Osteoblast (primary cell): ENCODE results near the gene SLC37A3. TPM values are rescaled to one million over a fixed set of nuclear protein-coding genes. Genes with fewer than 3 reads are reported as not detected.

Source experiments
- DNase-seq: peaks from one replicate; pipeline ENCODE4 v3.0.0; 2011; ENCODE audit warnings: low spot score, mixed read lengths; ENCODE audit not compliant: insufficient read length; ENCODE audit errors: missing footprints
- H2AFZ ChIP-seq: 2 replicates; pipeline ENCODE4 v1.6.0; 2011; ENCODE audit warnings: mild to moderate bottlenecking, low read length
- H3K27ac ChIP-seq: 2 replicates; pipeline ENCODE4 v1.5.1; 2011; ENCODE audit warnings: mild to moderate bottlenecking, low read depth, low read length, moderate library complexity
- H3K27me3 ChIP-seq: 2 replicates; pipeline ENCODE4 v1.6.0; 2012; ENCODE audit warnings: mild to moderate bottlenecking, control low read depth, inconsistent platforms, low read length, moderate library complexity; ENCODE audit not compliant: insufficient read depth
- H3K36me3 ChIP-seq: 2 replicates; pipeline ENCODE4 v1.5.1; 2011; ENCODE audit warnings: mild to moderate bottlenecking, low read length, control low read depth, moderate library complexity; ENCODE audit not compliant: insufficient read depth
- H3K4me1 ChIP-seq: 2 replicates; pipeline ENCODE4 v1.5.1; 2011; ENCODE audit warnings: mild to moderate bottlenecking, low read length, control low read depth, moderate library complexity; ENCODE audit not compliant: insufficient read depth
- H3K4me2 ChIP-seq: 2 replicates; pipeline ENCODE4 v1.6.0; 2011; ENCODE audit warnings: mild to moderate bottlenecking, low read length; ENCODE audit not compliant: insufficient read depth
- H3K4me3 ChIP-seq: fragments of 200-600 bp; sonication (generic); 3 replicates; pipeline ENCODE4 v1.5.1; 2012; ENCODE audit warnings: mild to moderate bottlenecking, low read length, inconsistent platforms; ENCODE audit not compliant: insufficient read depth
- H3K79me2 ChIP-seq: 2 replicates; pipeline ENCODE4 v1.6.0; 2012; ENCODE audit warnings: mild to moderate bottlenecking, low read length, control low read depth, inconsistent platforms; ENCODE audit not compliant: insufficient read depth
- H3K9me3 ChIP-seq: 2 replicates; pipeline ENCODE4 v1.5.1; 2011; ENCODE audit warnings: low read depth, low read length, control low read depth
- H4K20me1 ChIP-seq: 2 replicates; pipeline ENCODE4 v1.6.0; 2012; ENCODE audit warnings: mild to moderate bottlenecking, low read length, control low read depth; ENCODE audit not compliant: insufficient read depth
- CTCF ChIP-seq: IDR thresholded peaks from 2 replicates; pipeline ENCODE4 v1.5.1; 2011; ENCODE audit warnings: mild to moderate bottlenecking, low read depth, low read length, moderate library complexity; ENCODE audit errors: extremely low read depth
- total RNA-seq: library from RNA; depleted of rRNA; stranded (reverse); fragments of >200 nt; gene quantifications from 2 replicates; pipeline ENCODE4 v1.2.3, GENCODE V29; 2012

The SLC37A3 gene
- total RNA-seq, 1 donor = 73.5 TPM

GRCh38 chr7:140316165-140316661 lies 82.1 kb downstream of the SLC37A3 start:
- H3K4me2 ChIP-seq = peak overlapping the region; percentile 80
- H3K79me2 ChIP-seq = no peaks in the 10 kb centered on the region
- H3K27me3 ChIP-seq = no peaks in the 10 kb centered on the region
- no peaks in the 10 kb centered on the region for H3K9me3 ChIP-seq
- no peaks in the 10 kb centered on the region for H4K20me1 ChIP-seq
- TF ChIP-seq CTCF = no peak
- H3K4me3 ChIP-seq = peak overlapping the region; percentile 62
- peak overlapping the region; percentile 50 for H3K27ac ChIP-seq
- peak; percentile 94 for DNase-seq
- peak overlapping the region; percentile 70 for H2AFZ ChIP-seq
- H3K4me1 ChIP-seq = peaks cover 14% of the 10 kb centered on the region
- no peaks in the 10 kb centered on the region for H3K36me3 ChIP-seq

- H4K20me1 ChIP-seq = no peaks in the 10 kb centered on the region
- H3K4me3 ChIP-seq = peak overlapping the region; percentile 62
- no peaks in the 10 kb centered on the region for H3K9me3 ChIP-seq
- H3K27me3 ChIP-seq = no peaks in the 10 kb centered on the region
- peak overlapping the region; percentile 50 for H3K27ac ChIP-seq
- TF ChIP-seq CTCF = no peak
- no peak for DNase-seq
- peak overlapping the region; percentile 80 for H3K4me2 ChIP-seq
- H3K36me3 ChIP-seq = no peaks in the 10 kb centered on the region
- peaks cover 14% of the 10 kb centered on the region for H3K4me1 ChIP-seq
- H3K79me2 ChIP-seq = no peaks in the 10 kb centered on the region
- H2AFZ ChIP-seq = peak overlapping the region; percentile 70
Observed at GRCh38 chr7:140315498-140316164, 82.7 kb downstream of the SLC37A3 start.

GRCh38 chr7:140314573-140315480 lies 83.5 kb downstream of the SLC37A3 start:
- Histone ChIP-seq H3K27me3 (no peaks in the 10 kb centered on the region), H3K4me2 (peak overlapping the region; percentile 19), H3K79me2 (no peaks in the 10 kb centered on the region), H3K27ac (no peak overlapping the region), H3K36me3 (no peaks in the 10 kb centered on the region), H2AFZ (peak overlapping the region; percentile 70), H3K9me3 (no peaks in the 10 kb centered on the region), H3K4me1 (peaks cover 14% of the 10 kb centered on the region), H4K20me1 (no peaks in the 10 kb centered on the region), H3K4me3 (no peak overlapping the region)
- DNase-seq = no peak
- TF ChIP-seq CTCF = no peak
